Neural progenitor cell (in vitro differentiated cells): ENCODE results near the gene C16orf54.
"Not testable (repeated sequence)": the region's sequence is repeated elsewhere in the genome, so short reads cannot be mapped to it uniquely, and the experiment has no call there.

Source experiments
- CTCF ChIP-seq: fragments of 200-600 bp; sonication (generic); IDR thresholded peaks from 2 replicates; pipeline ENCODE4 v1.5.1; 2017; ENCODE audit warnings: antibody characterized with exemption, mild to moderate bottlenecking
- EZH2 ChIP-seq: fragments of 200-600 bp; sonication (generic); IDR thresholded peaks from 2 replicates; pipeline ENCODE4 v1.6.1; 2017; ENCODE audit warnings: antibody characterized with exemption, mild to moderate bottlenecking, moderate library complexity
- EZH2phosphoT487 ChIP-seq: fragments of 200-600 bp; sonication (generic); IDR thresholded peaks from 2 replicates; pipeline ENCODE4 v1.6.1; 2017; ENCODE audit warnings: antibody characterized with exemption

- TF ChIP-seq EZH2, CTCF, EZH2phosphoT487: not testable (repeated sequence)
Observed at GRCh38 chr16:29709657-29710056, 36.1 kb downstream of the C16orf54 start.
